ENCODE data around the gene CCDC184. TPM values are rescaled to one million over a fixed set of nuclear protein-coding genes. Genes with fewer than 3 reads are reported as not detected.

CCDC184 gene
- total and polyA plus RNA-seq, 2 of the 13 experiments (the other 11 are each of a cell fraction or from before 2014, with no cell fraction given), result not detected

DNA sequence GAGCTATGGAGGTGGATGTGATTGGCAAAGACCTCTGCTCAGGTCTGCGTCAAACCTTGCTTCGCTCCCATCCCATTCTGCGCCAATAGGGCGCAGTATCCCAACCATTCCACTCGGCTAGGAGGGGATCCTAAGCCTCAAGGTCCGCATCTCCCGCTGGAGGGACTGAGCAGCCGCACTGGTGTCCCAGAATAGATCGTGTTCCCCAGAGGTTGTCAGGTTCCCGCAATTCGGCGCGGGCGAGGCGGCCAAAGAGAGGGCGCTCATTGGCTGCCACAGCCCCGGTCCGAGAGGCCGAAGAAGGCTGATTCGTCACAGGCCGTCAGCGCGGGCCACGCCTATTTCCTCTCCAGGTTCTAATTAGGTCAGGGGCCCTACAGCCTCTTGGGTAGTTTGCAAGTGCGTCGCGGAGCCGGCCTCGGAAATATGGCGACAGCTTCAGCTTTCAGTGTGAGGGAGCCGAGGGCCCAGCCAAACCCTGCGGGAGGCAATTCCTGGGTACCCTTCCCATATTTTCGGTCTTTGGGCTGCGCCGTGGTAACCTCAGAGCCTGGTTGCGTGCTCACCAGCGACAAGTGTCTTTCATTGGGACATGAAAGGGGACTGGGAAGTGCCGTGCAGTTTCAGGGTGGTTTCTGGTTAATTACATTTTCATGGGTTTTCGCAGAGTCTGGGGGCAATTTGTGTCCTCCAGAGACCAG is 14.7 kb downstream of the CCDC184 start:
- intact Hi-C loops (cut with micrococcal nuclease; ENCODE audit: unreplicated experiment) (no loop called here), in situ Hi-C loops (cut with HindIII; ENCODE audit: extremely low pct_ligation_motif_present, low pct_unique_long_range_greater_than_20kb) (no loop called here)
- Histone ChIP-seq H3K4me1 (ENCODE audit: insufficient read depth, low read length) (no peaks in the 10 kb centered on the region), H3K9me3 (ENCODE audit: low read length) (no peaks in the 10 kb centered on the region), H3K4me2 (ENCODE audit: low read depth, low read length) (no peak overlapping the region), H3K4me3 (replicated peaks in 1 of 3; ENCODE audit: insufficient read depth in 1 of 3, low read depth in 2 of 3, low read length in 3 of 3) (no peak overlapping the region), H3K9ac (ENCODE audit: insufficient read depth, low read depth, low read length) (no peak overlapping the region), H3K27me3 (ENCODE audit: control insufficient read depth in 1 of 2, insufficient read depth in 2 of 2, low read length in 2 of 2) (no peaks in the 10 kb centered on the region; a peak in 1 of 5 replicates), H3K79me2 (ENCODE audit: insufficient read depth, low read length) (no peaks in the 10 kb centered on the region), H2AFZ (ENCODE audit: low read length) (no peak overlapping the region), H3K27ac (ENCODE audit: extremely low read length, insufficient read depth, low read length) (no peak overlapping the region), H4K20me1 (ENCODE audit: insufficient read depth, low read length) (no peaks in the 10 kb centered on the region), H3K36me3 (replicated peaks in 1 of 2; ENCODE audit: control insufficient read depth in 1 of 2, insufficient read depth in 2 of 2, low read length in 2 of 2) (no peaks in the 10 kb centered on the region)
- no TSS peak for BruUV-seq (replicated peaks)
- FAIRE-seq (no peak), DNase-seq (ENCODE audit: low spot score) (no peak), ATAC-seq (no peak)
- POLR2A ChIA-PET, result no interaction called here
- TF ChIP-seq HMG20B (CRISPR knock-in tag; conservative IDR thresholded peaks at IDR 0.05), result no peak
- TF ChIP-seq CCDC6 (CRISPR knock-in tag; IDR thresholded peaks at IDR 0.05), result no peak
- TF ChIP-seq TBL1XR1 (IDR thresholded peaks at IDR 0.05; ENCODE audit: borderline replicate concordance, low read length, partially characterized antibody), result no peak
- no peak for TF ChIP-seq STAT5B (CRISPR knock-in tag; IDR thresholded peaks at IDR 0.05)
- TF ChIP-seq HNF4G (IDR thresholded peaks at IDR 0.05; ENCODE audit: borderline replicate concordance, low read depth, low read length), result no peak
- TF ChIP-seq HNF4G (CRISPR knock-in tag; IDR thresholded peaks at IDR 0.05; ENCODE audit: borderline replicate concordance, low read depth), result no peak
- TF ChIP-seq ZNF337 (CRISPR knock-in tag; IDR thresholded peaks at IDR 0.05; ENCODE audit: borderline replicate concordance, low read depth), result no peak
- no peak for TF ChIP-seq ZNF354B (CRISPR knock-in tag; IDR thresholded peaks at IDR 0.05)
- TF ChIP-seq MBD4 (IDR thresholded peaks at IDR 0.05; ENCODE audit: borderline replicate concordance, low read length), result no peak
- TF ChIP-seq ZNF652 (CRISPR knock-in tag; IDR thresholded peaks at IDR 0.05; ENCODE audit: borderline replicate concordance, low read depth), result no peak
- TF ChIP-seq ESRRA (CRISPR knock-in tag; IDR thresholded peaks at IDR 0.05; ENCODE audit: low read depth), result no peak
- TF ChIP-seq THAP11 (CRISPR knock-in tag; IDR thresholded peaks at IDR 0.05), result no peak
- TF ChIP-seq MTA3 (CRISPR knock-in tag; IDR thresholded peaks at IDR 0.05), result no peak
- no peak for TF ChIP-seq SYNCRIP (IDR thresholded peaks at IDR 0.05; ENCODE audit: insufficient read depth, low read depth, low read length)
- TF ChIP-seq ZSCAN31 (CRISPR knock-in tag; IDR thresholded peaks at IDR 0.05; ENCODE audit: low read depth), result no peak
- TF ChIP-seq ZNF777 (CRISPR knock-in tag; IDR thresholded peaks at IDR 0.05), result no peak
- WGBS (ENCODE audit: low lambda C conversion rate), result 48% methylated on average over 12 of the region's 39 CpGs
- CTCF ChIA-PET (ENCODE audit: low intra/inter-chr PET ratio, low total read pairs), result no interaction called here
